Stomach (tissue), 4 donors: ENCODE measurements around the gene SLC9A4.

Experiments used
- POLR2AphosphoS5 ChIP-seq, 3 donors: sonication (generic); formaldehyde crosslinking; IDR thresholded peaks; one replicate each; pipeline ENCODE4 v1.6.1; 2016; ENCODE audit warnings: antibody characterized with exemption in 3 of 3
- TF ChIP-seq, protein P1 (sequence below), 7 experiments: fragments of 450-650 bp in 4 of 7; fragments of 200-600 bp in 3 of 7; sonication (generic) in 3 of 7; IDR thresholded peaks; one replicate each; pipeline ENCODE4 v1.5.1; 2016 to 2019; ENCODE audit warnings: antibody characterized with exemption in 7 of 7, control low read depth in 2 of 7, mild to moderate bottlenecking in 1 of 7

DNA sequence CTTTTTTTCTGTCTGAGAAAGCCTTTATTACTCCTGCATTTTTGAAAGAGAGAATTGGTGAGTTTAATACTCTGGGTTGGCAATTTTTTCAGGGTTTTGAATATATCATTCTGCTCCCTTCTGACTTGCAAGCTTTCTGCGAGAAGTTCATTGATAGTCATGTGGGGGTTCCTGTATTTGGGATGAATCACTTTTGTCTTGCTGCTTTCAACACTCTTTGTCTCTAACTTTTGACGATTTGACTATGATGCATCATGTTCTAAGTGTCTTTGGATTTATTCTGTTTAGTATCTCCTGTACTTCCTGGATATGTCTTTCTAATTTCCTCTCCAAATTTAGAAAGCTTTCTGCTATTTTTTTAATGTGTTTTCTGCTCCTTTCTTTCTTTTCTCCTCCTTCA lies 105.3 kb downstream of the SLC9A4 start:
- TF ChIP-seq, protein P1, sequence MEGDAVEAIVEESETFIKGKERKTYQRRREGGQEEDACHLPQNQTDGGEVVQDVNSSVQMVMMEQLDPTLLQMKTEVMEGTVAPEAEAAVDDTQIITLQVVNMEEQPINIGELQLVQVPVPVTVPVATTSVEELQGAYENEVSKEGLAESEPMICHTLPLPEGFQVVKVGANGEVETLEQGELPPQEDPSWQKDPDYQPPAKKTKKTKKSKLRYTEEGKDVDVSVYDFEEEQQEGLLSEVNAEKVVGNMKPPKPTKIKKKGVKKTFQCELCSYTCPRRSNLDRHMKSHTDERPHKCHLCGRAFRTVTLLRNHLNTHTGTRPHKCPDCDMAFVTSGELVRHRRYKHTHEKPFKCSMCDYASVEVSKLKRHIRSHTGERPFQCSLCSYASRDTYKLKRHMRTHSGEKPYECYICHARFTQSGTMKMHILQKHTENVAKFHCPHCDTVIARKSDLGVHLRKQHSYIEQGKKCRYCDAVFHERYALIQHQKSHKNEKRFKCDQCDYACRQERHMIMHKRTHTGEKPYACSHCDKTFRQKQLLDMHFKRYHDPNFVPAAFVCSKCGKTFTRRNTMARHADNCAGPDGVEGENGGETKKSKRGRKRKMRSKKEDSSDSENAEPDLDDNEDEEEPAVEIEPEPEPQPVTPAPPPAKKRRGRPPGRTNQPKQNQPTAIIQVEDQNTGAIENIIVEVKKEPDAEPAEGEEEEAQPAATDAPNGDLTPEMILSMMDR (IDR thresholded peaks at IDR 0.05), result no peak
- TF ChIP-seq POLR2AphosphoS5 (IDR thresholded peaks at IDR 0.05), result no peak
